Measurements from ENCODE around the gene PHLPP2. TPM values are rescaled to one million over a fixed set of nuclear protein-coding genes. Genes with fewer than 3 reads are reported as not detected.

Gene PHLPP2
- total RNA-seq, 1 donor from 2014 or later, result 9.3 TPM

- intact Hi-C loops (cut with DNase I), result no loop called here
- no peak for TF ChIP-seq CTCF (IDR thresholded peaks at IDR 0.05)
- Histone ChIP-seq H3K4me1 (no peaks in the 10 kb centered on the region), H3K36me3 (peaks cover 94% of the 10 kb centered on the region), H3K9me3 (no peaks in the 10 kb centered on the region), H3K4me3 (no peak overlapping the region), H3K27ac (no peak overlapping the region), H3K27me3 (no peaks in the 10 kb centered on the region)
- ATAC-seq (no peak), DNase-seq (no peak)
These were observed 37.7 kb upstream of the PHLPP2 start for GRCh38 chr16:71762186-71762585.

GRCh38 chr16:71761097-71761496, 36.6 kb upstream of the PHLPP2 start:
- no peaks in the 10 kb centered on the region for H3K4me1 ChIP-seq
- H3K27ac ChIP-seq, result no peak overlapping the region
- DNase-seq (no peak), ATAC-seq (no peak)
- no peak for TF ChIP-seq CTCF (IDR thresholded peaks at IDR 0.05)
- peaks cover 96% of the 10 kb centered on the region for H3K36me3 ChIP-seq
- H3K27me3 ChIP-seq, result no peaks in the 10 kb centered on the region
- no peak overlapping the region for H3K4me3 ChIP-seq
- no peaks in the 10 kb centered on the region for H3K9me3 ChIP-seq
- intact Hi-C loops (cut with DNase I), result no loop called here

GRCh38 chr16:71758293-71758760, 33.8 kb upstream of the PHLPP2 start:
- H3K4me3 ChIP-seq, result no peak overlapping the region
- intact Hi-C loops (cut with DNase I), result no loop called here
- H3K27me3 ChIP-seq, result no peaks in the 10 kb centered on the region
- TF ChIP-seq CTCF (IDR thresholded peaks at IDR 0.05), result no peak
- no peaks in the 10 kb centered on the region for H3K4me1 ChIP-seq
- no peaks in the 10 kb centered on the region for H3K9me3 ChIP-seq
- ATAC-seq, result no peak
- no peak for DNase-seq
- H3K27ac ChIP-seq, result no peak overlapping the region
- peaks cover 98% of the 10 kb centered on the region for H3K36me3 ChIP-seq

- H3K27me3 ChIP-seq, result no peaks in the 10 kb centered on the region
- DNase-seq (no peak), ATAC-seq (no peak)
- no peaks in the 10 kb centered on the region for H3K4me1 ChIP-seq
- H3K27ac ChIP-seq, result no peak overlapping the region
- TF ChIP-seq CTCF (IDR thresholded peaks at IDR 0.05), result no peak
- peaks cover 84% of the 10 kb centered on the region for H3K36me3 ChIP-seq
- no peak overlapping the region for H3K4me3 ChIP-seq
- no peaks in the 10 kb centered on the region for H3K9me3 ChIP-seq
- intact Hi-C loops (cut with DNase I), result no loop called here
These were observed 30.2 kb upstream of the PHLPP2 start for GRCh38 chr16:71754652-71755051.

- no peaks in the 10 kb centered on the region for H3K27me3 ChIP-seq
- H3K9me3 ChIP-seq, result no peaks in the 10 kb centered on the region
- no peaks in the 10 kb centered on the region for H3K4me1 ChIP-seq
- no peak overlapping the region for H3K27ac ChIP-seq
- ATAC-seq, result no peak
- H3K4me3 ChIP-seq, result no peak overlapping the region
- DNase-seq, result no peak
- TF ChIP-seq CTCF (IDR thresholded peaks at IDR 0.05), result no peak
- intact Hi-C loops (cut with DNase I), result no loop called here
- peaks cover 84% of the 10 kb centered on the region for H3K36me3 ChIP-seq
These were observed 29.6 kb upstream of the PHLPP2 start for GRCh38 chr16:71754108-71754507.

- intact Hi-C loops (cut with DNase I), result no loop called here
These were observed 23.7 kb upstream of the PHLPP2 start for GRCh38 chr16:71748226-71748625.

More at GRCh38 chr16:71748226-71748625, 23.7 kb upstream of the PHLPP2 start:
- no peak for ATAC-seq
- no peaks in the 10 kb centered on the region for H3K4me1 ChIP-seq
- no peak for DNase-seq
- no peak for TF ChIP-seq CTCF (IDR thresholded peaks at IDR 0.05)
- peaks cover 83% of the 10 kb centered on the region for H3K36me3 ChIP-seq
- H3K27ac ChIP-seq, result no peak overlapping the region
- H3K27me3 ChIP-seq, result no peaks in the 10 kb centered on the region
- H3K4me3 ChIP-seq, result no peak overlapping the region
- no peaks in the 10 kb centered on the region for H3K9me3 ChIP-seq

Measured in upper lobe of right lung (tissue), 1 donor.